Retina (tissue), 1 donor: ENCODE measurements around the gene PET100.
A peak's percentile ranks its signal among the peaks of the same experiment; 100 is the strongest.

Source experiments
- DNase-seq: peaks from one replicate; pipeline ENCODE4 v3.0.0-alpha.2; 2016

Gene PET100

GRCh38 chr19:7629347-7630054 is at the start of gene PET100, which contains the start of gene XAB2:
TSS of gene PET100 (plus strand) at chr19:7629793. CDS start at chr19:7629834, 41 bp downstream.
TSS of gene XAB2 (minus strand) at chr19:7629545. CDS start at chr19:7629527, 18 bp downstream.
- peak; percentile 100 for DNase-seq

DNA sequence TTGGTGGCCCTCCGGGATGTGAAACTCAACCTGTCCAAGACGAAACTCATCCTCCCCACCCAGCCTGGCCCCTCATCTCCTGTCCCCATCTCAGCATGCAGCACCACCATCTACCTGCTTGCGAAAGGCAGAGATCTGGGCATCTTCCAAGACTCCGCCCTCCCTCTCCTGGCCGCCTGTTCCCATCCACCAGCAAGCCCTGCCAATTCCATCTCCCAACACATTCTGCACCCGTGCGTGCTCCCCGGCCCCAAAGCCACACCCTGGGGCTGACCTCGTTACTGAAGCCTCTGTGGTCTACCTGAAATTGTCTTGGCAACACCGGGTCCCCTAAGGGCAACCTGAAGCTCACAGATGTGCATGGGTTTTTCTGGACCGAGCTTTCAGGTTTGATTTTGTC is 47.1 kb upstream of the PET100 start:
- DNase-seq: no peak

GRCh38 chr19:7589822-7590221 is 39.8 kb upstream of the PET100 start:
- no peak for DNase-seq

GRCh38 chr19:7590256-7590655 is 39.3 kb upstream of the PET100 start:
- DNase-seq: no peak

DNA sequence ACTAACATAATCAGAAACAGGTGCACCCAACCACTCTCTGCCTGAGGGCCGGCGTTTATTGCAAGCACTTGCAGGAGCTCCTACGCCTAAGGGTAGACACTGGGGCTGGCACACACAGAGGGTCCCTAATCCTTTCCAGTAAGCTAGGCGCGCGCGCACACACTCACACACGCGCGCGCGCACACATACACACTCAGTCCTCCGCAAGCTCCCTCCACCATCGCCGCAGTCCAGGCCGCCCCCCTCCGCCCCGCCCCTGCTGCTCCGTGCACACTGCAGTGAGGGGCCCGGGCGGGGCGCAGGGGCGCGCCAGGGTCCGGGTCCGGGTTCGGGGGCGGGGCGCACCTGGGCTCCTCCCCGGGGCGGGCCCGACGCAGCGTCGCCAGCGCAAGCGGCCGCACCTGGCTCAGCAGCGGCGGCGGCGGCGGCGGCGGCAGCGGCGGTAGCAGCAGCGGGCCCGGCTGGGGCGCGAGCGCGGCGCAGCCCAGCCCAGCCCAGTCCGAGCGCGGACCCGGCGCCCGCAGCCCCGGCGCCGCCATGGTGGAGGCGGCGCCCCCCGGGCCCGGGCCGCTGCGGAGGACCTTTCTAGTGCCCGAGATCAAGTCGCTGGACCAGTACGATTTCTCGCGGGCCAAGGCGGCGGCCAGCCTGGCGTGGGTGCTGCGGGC is 34.0 kb upstream of the PET100 start, which contains the start of gene CAMSAP3:
Gene CAMSAP3 (plus strand): TSS at position 398 of the 668 bp plus-strand sequence. CDS start 140 bp downstream, at position 538.
- peak; percentile 84 for DNase-seq

- DNase-seq: peak; percentile 50
Measured at GRCh38 chr19:7596211-7596937, 33.2 kb upstream of the PET100 start.

DNA sequence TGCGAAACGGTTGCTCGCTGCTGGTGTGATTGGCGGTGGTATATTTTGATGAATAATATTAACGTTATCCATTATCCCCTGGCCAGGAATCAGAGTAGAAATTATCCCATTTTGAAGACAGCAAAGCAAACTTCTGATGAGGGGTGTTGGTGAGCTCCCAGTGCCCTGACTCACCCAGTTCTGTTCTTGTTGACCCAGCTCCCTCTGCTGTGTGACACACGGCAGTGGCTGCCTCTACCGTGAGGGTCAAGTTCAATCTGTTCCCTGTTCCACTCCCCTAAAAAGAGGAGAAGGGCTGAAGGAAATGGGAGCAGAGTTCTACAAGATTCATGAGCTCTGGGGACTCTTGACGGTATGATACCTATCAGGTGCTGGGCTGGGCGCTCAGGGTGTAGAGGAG is 31.9 kb upstream of the PET100 start:
- no peak for DNase-seq

DNA sequence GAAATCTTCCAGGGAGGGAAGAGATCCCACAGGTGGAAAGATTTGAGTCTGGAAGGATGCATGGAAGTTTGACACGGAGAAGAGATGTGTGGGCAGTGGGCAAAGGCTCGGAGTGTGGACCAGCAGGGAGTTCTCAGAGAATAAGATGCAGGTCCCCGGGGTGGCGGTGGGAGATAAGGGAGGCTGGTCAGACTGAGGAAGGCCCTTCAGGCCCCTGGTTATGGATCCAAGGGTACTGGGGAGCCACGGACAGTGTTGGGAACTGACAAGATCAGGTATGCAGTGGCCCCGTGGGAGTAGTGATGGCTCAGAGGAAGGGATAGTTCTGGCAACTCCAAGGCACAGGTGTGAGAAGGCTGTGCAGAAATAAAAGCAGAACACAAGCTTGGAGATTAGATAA is 31.4 kb upstream of the PET100 start:
- DNase-seq: no peak

DNA sequence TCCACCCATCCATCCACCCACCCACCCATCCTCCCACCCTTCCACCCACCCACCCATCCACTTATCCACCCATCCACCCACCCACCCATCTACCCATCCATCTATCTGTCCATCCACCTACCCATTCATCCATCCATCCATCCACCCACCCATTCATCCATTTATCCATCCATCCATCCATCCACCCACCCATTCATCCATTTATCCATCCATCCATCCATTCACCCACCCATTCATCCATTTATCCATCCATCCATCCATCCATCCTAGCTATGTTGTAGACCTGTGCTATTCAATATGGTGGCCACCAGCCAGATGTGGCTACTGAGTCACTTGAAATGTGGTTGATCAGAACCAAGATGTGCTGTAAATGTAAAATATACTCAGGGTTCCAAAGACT is 28.9 kb upstream of the PET100 start:
- DNase-seq: no peak

- no peak for DNase-seq
Measured at GRCh38 chr19:7602240-7602934, 27.2 kb upstream of the PET100 start.

- DNase-seq: no peak
Measured at GRCh38 chr19:7602935-7603497, 26.6 kb upstream of the PET100 start.

GRCh38 chr19:7603919-7604318 is 25.7 kb upstream of the PET100 start:
- DNase-seq: no peak

- DNase-seq: no peak
Measured at GRCh38 chr19:7605490-7606222, 23.9 kb upstream of the PET100 start.

DNA sequence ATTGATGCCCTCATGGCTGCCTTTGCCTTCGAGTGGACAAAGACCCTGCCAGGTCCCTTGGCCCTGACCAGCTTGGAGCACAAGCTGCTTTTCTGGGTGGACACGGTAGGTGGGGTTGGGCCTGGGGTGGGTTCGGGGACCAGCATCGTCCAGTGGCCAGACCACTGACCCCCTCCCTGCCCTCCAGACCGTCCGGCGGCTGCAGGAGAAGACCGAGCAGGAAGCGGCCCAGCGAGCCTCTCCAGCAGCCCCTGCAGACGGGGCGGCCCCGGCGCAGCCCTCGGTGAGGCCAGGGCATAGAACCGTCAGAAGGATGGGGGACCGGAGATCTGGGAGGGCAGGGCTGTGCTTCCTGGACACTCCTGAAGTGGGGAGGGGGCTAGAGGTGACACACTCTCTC is 23.3 kb upstream of the PET100 start:
- no peak for DNase-seq

GRCh38 chr19:7607212-7607873 is 22.2 kb upstream of the PET100 start:
- no peak for DNase-seq

DNA sequence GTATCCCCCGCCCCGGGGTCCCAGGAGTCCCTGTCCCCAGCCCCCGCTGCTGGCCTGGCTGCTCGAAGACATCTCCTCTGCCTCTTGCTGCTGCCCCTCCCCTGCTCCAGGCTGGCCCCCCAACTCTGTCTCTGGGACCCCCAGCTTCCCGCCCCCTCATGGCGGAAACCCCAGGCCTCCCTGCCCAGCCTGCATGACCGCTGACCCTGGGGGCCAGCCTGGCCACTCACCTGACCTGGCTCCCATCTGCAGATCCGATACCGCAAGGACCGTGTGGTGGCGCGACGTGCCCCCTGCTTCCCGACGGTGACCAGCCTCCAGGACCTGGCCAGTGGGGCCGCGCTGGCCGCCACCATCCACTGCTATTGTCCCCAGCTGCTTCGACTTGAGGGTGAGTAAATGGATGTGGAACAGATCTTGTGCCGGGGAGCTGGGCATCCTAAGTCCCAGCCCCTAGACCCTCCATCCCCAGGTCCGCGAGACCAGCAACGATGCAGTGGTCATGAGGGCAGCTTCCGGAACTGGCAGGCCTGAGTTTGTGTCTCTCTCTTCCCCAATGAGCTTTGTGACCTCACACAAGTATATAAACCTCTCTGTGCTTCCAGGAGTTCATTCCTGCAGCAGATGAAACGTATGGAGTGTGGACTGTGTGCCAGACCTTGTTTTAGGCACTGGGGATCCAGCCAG is 21.6 kb upstream of the PET100 start:
- DNase-seq: no peak

- no peak for DNase-seq
Measured at GRCh38 chr19:7610491-7611240, 18.9 kb upstream of the PET100 start.

GRCh38 chr19:7611541-7612279 is 17.9 kb upstream of the PET100 start:
- DNase-seq: no peak
